HepG2 (cell line): ENCODE data around the gene RHBDL1. TPM values are rescaled to one million over a fixed set of nuclear protein-coding genes. Genes with fewer than 3 reads are reported as not detected.

Experiments used
- CBX5 ChIP-seq: sonication (generic); formaldehyde crosslinking; IDR thresholded peaks from 2 replicates; pipeline ENCODE4 v1.4.0; 2020; ENCODE audit warnings: missing genetic modification reagents, borderline replicate concordance
- EEA1 ChIP-seq: sonication (generic); formaldehyde crosslinking; IDR thresholded peaks from 2 replicates; pipeline ENCODE4 v1.5.1; 2020; ENCODE audit warnings: mild to moderate bottlenecking, missing genetic modification reagents, borderline replicate concordance
- EED ChIP-seq: sonication (generic); formaldehyde crosslinking; IDR thresholded peaks from 2 replicates; pipeline ENCODE4 v1.5.0; 2020; ENCODE audit warnings: mild to moderate bottlenecking, missing genetic modification reagents
- ERF ChIP-seq: IDR thresholded peaks from 2 replicates; pipeline ENCODE4 v1.6.1; 2018; ENCODE audit warnings: missing biosample characterization, missing genetic modification reagents
- PHF8 ChIP-seq: sonication (generic); formaldehyde crosslinking; IDR thresholded peaks from 2 replicates; pipeline ENCODE4 v1.5.0; 2020; ENCODE audit warnings: missing genetic modification reagents
- RCOR2 ChIP-seq: IDR thresholded peaks from 2 replicates; pipeline ENCODE4 v1.6.1; 2016; ENCODE audit warnings: missing biosample characterization, missing genetic modification reagents
- RFX5 ChIP-seq: IDR thresholded peaks from 2 replicates; pipeline ENCODE4 v1.6.1; 2011; ENCODE audit warnings: low read depth, low read length, improper control_type of control experiment
- RFXAP ChIP-seq: sonication (generic); formaldehyde crosslinking; IDR thresholded peaks from 2 replicates; pipeline ENCODE4 v1.4.0; 2020; ENCODE audit warnings: missing genetic modification reagents, borderline replicate concordance
- RNF2 ChIP-seq: fragments of 450-650 bp; conservative IDR thresholded peaks from 2 replicates; pipeline ENCODE4 v1.6.1; 2016; ENCODE audit warnings: low read depth
- SP1 ChIP-seq, 2 experiments: fragments of 450-650 bp in 1 of 2; sonication (generic) in 1 of 2; formaldehyde crosslinking in 1 of 2; IDR thresholded peaks; 2 replicates each; pipeline versions ENCODE4 v1.4.0 to v1.6.1; 2016 to 2020; ENCODE audit warnings: missing genetic modification reagents in 1 of 2
- WIZ ChIP-seq: sonication (generic); formaldehyde crosslinking; IDR thresholded peaks from 2 replicates; pipeline ENCODE4 v1.5.1; 2020; ENCODE audit warnings: mild to moderate bottlenecking, missing genetic modification reagents
- ZKSCAN5 ChIP-seq: sonication (generic); formaldehyde crosslinking; IDR thresholded peaks from 2 replicates; pipeline ENCODE4 v1.5.1; 2020; ENCODE audit warnings: mild to moderate bottlenecking, missing genetic modification reagents
- ZNF121 ChIP-seq: sonication (generic); formaldehyde crosslinking; IDR thresholded peaks from 2 replicates; pipeline ENCODE4 v1.5.0; 2020; ENCODE audit warnings: mild to moderate bottlenecking, missing genetic modification reagents
- ZNF33A ChIP-seq: sonication (generic); formaldehyde crosslinking; IDR thresholded peaks from 2 replicates; pipeline ENCODE4 v1.5.1; 2020; ENCODE audit warnings: missing genetic modification reagents, mild to moderate bottlenecking, moderate library complexity, borderline replicate concordance
- ZNF34 ChIP-seq: sonication (generic); formaldehyde crosslinking; IDR thresholded peaks from 2 replicates; pipeline ENCODE4 v1.4.0; 2020; ENCODE audit warnings: mild to moderate bottlenecking, missing genetic modification reagents, borderline replicate concordance
- polyA plus RNA-seq, 8 experiments: library from polyadenylated mRNA; depleted of rRNA in 3 of 8; stranded (reverse) in 7 of 8; unstranded in 1 of 8; fragments of >200 nt; fragmentation: Illumina TruSeq in 4 of 8; extraction: Trizol in 4 of 8; gene quantifications; 2 replicates each; pipeline versions ENCODE4 v1.2.1 to v1.2.3, GENCODE V29; 2011 to 2016; ENCODE audit warnings: low read depth in 4 of 8, missing spikeins in 1 of 8, mixed read lengths in 1 of 8; ENCODE audit not compliant: insufficient read depth in 1 of 8
- total RNA-seq, 5 experiments: library from RNA; depleted of rRNA; stranded (reverse); fragments of >200 nt; fragmentation: Illumina TruSeq; extraction: Trizol; gene quantifications; 2 replicates each; pipeline ENCODE4 v1.2.3, GENCODE V29; 2016; ENCODE audit warnings: low read depth in 1 of 5
- TF ChIP-seq, protein P1 (sequence below): sonication (generic); formaldehyde crosslinking; IDR thresholded peaks from 2 replicates; pipeline ENCODE4; 2020; ENCODE audit warnings: missing genetic modification reagents, mild to moderate bottlenecking, borderline replicate concordance
- TF ChIP-seq, protein P2 (sequence below): sonication (generic); formaldehyde crosslinking; IDR thresholded peaks from 2 replicates; pipeline ENCODE4 v1.5.0; 2020; ENCODE audit warnings: missing genetic modification reagents
- TF ChIP-seq, protein P3 (sequence below): sonication (generic); formaldehyde crosslinking; IDR thresholded peaks from 2 replicates; pipeline ENCODE4 v1.9.0; 2021; ENCODE audit warnings: missing genetic modification reagents, borderline replicate concordance
- TF ChIP-seq, protein P4 (sequence below): sonication (generic); formaldehyde crosslinking; IDR thresholded peaks from 2 replicates; pipeline ENCODE4 v1.4.0; 2020; ENCODE audit warnings: missing genetic modification reagents, borderline replicate concordance
- TF ChIP-seq, protein P5 (sequence below): sonication (generic); formaldehyde crosslinking; IDR thresholded peaks from 2 replicates; pipeline ENCODE4 v1.8.0; 2022; ENCODE audit warnings: missing genetic modification reagents, low read depth, mild to moderate bottlenecking, borderline replicate concordance
- TF ChIP-seq, protein P6 (sequence below): sonication (generic); formaldehyde crosslinking; IDR thresholded peaks from 2 replicates; pipeline ENCODE4 v1.5.1; 2020; ENCODE audit warnings: missing genetic modification reagents, mild to moderate bottlenecking, borderline replicate concordance

The RHBDL1 gene
- total and polyA plus RNA-seq, 2 of the 13 experiments (the other 11 are each of a cell fraction or from before 2014, with no cell fraction given) = 1.8 to 3.8 TPM

DNA sequence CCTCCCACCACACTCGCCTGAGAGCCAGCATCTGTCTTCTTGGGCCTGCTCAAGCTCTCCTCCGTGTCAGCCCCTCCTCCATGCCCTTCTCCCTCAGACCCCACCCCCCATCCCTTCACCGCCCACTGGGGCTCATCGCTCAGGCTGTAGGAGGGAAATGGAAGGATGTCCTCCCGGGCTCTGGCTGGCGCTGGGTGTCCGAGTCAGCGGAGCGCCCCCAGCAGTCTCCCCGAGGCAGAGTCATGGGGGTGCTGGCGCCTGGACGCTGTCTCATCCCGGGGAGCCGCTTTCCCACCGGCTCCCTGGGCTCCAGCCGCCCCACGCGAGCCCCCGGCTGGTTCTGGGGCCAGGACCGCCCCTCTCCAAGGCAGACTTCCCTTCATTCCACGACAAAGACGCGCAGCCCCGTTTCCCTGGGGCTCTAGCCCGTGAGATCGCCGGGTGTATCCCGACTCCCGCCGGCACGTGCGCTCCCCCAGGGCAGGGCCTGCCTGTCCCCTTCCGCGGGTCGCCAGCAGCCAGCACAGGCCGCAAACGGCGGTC lies 45.0 kb downstream of the RHBDL1 start (continued):
- TF ChIP-seq, protein P1, sequence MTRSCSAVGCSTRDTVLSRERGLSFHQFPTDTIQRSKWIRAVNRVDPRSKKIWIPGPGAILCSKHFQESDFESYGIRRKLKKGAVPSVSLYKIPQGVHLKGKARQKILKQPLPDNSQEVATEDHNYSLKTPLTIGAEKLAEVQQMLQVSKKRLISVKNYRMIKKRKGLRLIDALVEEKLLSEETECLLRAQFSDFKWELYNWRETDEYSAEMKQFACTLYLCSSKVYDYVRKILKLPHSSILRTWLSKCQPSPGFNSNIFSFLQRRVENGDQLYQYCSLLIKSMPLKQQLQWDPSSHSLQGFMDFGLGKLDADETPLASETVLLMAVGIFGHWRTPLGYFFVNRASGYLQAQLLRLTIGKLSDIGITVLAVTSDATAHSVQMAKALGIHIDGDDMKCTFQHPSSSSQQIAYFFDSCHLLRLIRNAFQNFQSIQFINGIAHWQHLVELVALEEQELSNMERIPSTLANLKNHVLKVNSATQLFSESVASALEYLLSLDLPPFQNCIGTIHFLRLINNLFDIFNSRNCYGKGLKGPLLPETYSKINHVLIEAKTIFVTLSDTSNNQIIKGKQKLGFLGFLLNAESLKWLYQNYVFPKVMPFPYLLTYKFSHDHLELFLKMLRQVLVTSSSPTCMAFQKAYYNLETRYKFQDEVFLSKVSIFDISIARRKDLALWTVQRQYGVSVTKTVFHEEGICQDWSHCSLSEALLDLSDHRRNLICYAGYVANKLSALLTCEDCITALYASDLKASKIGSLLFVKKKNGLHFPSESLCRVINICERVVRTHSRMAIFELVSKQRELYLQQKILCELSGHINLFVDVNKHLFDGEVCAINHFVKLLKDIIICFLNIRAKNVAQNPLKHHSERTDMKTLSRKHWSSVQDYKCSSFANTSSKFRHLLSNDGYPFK = peak; percentile 48; the same call in 1 of the 2 replicates
- TF ChIP-seq, protein P2, sequence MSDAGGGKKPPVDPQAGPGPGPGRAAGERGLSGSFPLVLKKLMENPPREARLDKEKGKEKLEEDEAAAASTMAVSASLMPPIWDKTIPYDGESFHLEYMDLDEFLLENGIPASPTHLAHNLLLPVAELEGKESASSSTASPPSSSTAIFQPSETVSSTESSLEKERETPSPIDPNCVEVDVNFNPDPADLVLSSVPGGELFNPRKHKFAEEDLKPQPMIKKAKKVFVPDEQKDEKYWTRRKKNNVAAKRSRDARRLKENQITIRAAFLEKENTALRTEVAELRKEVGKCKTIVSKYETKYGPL = no peak
- TF ChIP-seq ERF (0 out of 2 replicates have a peak, but pooled peaks have one; percentile 1), RFXAP (CRISPR knock-in tag) (no peak), RNF2 (no peak), ZNF34 (CRISPR knock-in tag) (no peak), EEA1 (CRISPR knock-in tag) (no peak), SP1 (IDR thresholded peaks at IDR 0.05) (no peak), SP1 (CRISPR knock-in tag; IDR thresholded peaks at IDR 0.05) (no peak), CBX5 (no peak), ZKSCAN5 (CRISPR knock-in tag) (no peak), EED (CRISPR knock-in tag) (no peak), WIZ (CRISPR knock-in tag) (no peak), RCOR2 (CRISPR knock-in tag) (no peak), PHF8 (CRISPR knock-in tag) (no peak), ZNF33A (CRISPR knock-in tag) (peak; percentile 36; the same call in 1 of the 2 replicates), RFX5 (no peak), ZNF121 (CRISPR knock-in tag) (peak; percentile 61)
- TF ChIP-seq, protein P3, sequence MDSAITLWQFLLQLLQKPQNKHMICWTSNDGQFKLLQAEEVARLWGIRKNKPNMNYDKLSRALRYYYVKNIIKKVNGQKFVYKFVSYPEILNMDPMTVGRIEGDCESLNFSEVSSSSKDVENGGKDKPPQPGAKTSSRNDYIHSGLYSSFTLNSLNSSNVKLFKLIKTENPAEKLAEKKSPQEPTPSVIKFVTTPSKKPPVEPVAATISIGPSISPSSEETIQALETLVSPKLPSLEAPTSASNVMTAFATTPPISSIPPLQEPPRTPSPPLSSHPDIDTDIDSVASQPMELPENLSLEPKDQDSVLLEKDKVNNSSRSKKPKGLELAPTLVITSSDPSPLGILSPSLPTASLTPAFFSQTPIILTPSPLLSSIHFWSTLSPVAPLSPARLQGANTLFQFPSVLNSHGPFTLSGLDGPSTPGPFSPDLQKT (CRISPR knock-in tag) = no peak
- TF ChIP-seq, protein P4, sequence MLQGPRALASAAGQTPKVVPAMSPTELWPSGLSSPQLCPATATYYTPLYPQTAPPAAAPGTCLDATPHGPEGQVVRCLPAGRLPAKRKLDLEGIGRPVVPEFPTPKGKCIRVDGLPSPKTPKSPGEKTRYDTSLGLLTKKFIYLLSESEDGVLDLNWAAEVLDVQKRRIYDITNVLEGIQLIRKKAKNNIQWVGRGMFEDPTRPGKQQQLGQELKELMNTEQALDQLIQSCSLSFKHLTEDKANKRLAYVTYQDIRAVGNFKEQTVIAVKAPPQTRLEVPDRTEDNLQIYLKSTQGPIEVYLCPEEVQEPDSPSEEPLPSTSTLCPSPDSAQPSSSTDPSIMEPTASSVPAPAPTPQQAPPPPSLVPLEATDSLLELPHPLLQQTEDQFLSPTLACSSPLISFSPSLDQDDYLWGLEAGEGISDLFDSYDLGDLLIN (CRISPR knock-in tag) = no peak
- TF ChIP-seq, protein P5, sequence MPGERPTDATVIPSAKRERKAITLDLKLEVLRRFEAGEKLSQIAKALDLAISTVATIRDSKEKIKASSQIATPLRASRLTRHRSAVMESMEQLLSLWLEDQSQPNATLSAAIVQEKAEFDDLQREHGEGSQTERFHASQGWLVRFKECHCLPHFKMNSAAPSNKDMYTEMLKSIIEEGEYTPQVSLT = no peak
- TF ChIP-seq, protein P6, sequence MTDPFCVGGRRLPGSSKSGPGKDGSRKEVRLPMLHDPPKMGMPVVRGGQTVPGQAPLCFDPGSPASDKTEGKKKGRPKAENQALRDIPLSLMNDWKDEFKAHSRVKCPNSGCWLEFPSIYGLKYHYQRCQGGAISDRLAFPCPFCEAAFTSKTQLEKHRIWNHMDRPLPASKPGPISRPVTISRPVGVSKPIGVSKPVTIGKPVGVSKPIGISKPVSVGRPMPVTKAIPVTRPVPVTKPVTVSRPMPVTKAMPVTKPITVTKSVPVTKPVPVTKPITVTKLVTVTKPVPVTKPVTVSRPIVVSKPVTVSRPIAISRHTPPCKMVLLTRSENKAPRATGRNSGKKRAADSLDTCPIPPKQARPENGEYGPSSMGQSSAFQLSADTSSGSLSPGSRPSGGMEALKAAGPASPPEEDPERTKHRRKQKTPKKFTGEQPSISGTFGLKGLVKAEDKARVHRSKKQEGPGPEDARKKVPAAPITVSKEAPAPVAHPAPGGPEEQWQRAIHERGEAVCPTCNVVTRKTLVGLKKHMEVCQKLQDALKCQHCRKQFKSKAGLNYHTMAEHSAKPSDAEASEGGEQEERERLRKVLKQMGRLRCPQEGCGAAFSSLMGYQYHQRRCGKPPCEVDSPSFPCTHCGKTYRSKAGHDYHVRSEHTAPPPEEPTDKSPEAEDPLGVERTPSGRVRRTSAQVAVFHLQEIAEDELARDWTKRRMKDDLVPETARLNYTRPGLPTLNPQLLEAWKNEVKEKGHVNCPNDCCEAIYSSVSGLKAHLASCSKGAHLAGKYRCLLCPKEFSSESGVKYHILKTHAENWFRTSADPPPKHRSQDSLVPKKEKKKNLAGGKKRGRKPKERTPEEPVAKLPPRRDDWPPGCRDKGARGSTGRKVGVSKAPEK (CRISPR knock-in tag) = no peak
